ENCODE data around the gene SHC3.

- TF ChIP-seq, protein P1, sequence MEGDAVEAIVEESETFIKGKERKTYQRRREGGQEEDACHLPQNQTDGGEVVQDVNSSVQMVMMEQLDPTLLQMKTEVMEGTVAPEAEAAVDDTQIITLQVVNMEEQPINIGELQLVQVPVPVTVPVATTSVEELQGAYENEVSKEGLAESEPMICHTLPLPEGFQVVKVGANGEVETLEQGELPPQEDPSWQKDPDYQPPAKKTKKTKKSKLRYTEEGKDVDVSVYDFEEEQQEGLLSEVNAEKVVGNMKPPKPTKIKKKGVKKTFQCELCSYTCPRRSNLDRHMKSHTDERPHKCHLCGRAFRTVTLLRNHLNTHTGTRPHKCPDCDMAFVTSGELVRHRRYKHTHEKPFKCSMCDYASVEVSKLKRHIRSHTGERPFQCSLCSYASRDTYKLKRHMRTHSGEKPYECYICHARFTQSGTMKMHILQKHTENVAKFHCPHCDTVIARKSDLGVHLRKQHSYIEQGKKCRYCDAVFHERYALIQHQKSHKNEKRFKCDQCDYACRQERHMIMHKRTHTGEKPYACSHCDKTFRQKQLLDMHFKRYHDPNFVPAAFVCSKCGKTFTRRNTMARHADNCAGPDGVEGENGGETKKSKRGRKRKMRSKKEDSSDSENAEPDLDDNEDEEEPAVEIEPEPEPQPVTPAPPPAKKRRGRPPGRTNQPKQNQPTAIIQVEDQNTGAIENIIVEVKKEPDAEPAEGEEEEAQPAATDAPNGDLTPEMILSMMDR (IDR thresholded peaks at IDR 0.05) = peak in 1 of 4 experiments; percentile 43
- TF ChIP-seq POLR2AphosphoS5 (IDR thresholded peaks at IDR 0.05) = no peak
- no peak for TF ChIP-seq POLR2A (IDR thresholded peaks at IDR 0.05)
Measured at GRCh38 chr9:88990041-88990728, 188.4 kb downstream of the SHC3 start.

Measured in gastroesophageal sphincter (tissue), 3 donors.